ENCODE measurements around the gene SPATA3. TPM values are rescaled to one million over a fixed set of nuclear protein-coding genes. Genes with fewer than 3 reads are reported as not detected.
A peak's percentile ranks its signal among the peaks of the same experiment; 100 is the strongest.

Gene SPATA3
- not detected in 2 replicates for total RNA-seq (2014; rRNA removed; shearing (Covaris generic); ENCODE audit: low replicate concordance)

- DNase-seq, result no peak
- H3K9me3 ChIP-seq, result no peaks in the 10 kb centered on the region; the same call in 1 of the 2 replicates
- H3K4me3 ChIP-seq, result no peak within 1 kb of the TSS
- H3K27me3 ChIP-seq, result no peaks in the 10 kb centered on the region
- no peaks in the 10 kb centered on the region for H3K36me3 ChIP-seq
Observed at GRCh38 chr2:230995821-230996220, at the start of gene SPATA3. SPATA3 (plus strand) TSS chr2:230996121; CDS start chr2:230996234, 113 bp downstream.

DNA sequence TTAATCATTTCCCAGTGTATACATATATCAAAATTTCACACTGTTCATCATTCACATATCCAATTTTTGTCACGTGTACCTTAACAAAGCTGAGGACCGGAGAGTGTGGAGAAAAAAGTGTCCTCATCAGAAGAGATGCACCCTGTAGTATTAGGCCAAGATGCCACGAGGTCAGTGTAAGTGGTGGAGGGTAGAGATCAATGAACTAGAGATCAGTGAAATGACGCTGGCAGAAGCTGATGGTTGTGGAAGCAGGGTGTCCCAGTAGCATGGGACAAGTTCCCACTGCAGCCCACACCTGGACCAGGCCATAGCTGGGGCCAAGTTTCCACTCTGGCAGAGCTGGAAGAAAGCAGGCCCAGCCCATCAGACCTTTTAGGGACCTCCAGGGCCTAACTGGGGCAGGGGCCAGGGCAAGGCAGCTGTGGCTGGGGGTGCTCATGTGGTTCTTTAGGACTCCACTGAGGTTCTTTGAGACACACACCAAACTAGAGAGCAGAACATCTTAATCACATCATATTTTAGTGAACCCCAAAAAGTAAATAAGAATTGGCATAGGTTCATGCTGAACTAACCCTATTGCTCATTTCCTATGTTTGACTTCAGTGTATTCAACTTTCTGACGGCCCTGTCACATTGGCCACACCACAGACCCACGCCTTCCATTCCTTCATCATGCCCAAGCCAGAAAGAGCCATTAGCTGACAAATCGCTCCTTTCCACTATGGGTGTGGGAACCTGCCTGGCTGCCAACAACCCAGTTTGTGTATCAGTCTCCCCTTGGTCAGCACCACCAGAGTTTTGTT, 49.3 kb upstream of the SPATA3 start:
- no peaks in the 10 kb centered on the region for H3K27me3 ChIP-seq
- no peaks in the 10 kb centered on the region for H3K36me3 ChIP-seq
- DNase-seq, result no peak
- H3K9me3 ChIP-seq, result no peaks in the 10 kb centered on the region
- H3K4me3 ChIP-seq, result no peak overlapping the region

DNA sequence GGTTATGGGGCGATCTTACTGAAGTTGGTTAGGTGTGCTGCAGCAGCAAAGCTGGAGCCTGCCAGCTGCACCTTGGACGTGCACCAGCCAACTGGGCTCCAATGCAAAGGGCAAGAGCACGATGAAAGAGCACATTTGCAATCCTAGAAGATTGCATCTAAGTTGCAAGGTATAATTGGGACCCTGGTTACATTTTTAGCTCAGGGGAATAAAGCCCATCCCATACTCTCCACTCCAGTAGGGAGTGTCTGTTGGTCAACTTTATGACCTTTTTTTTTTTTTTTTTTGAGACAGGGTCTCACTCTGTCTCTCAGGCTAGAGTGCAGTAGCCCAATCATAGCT, 48.7 kb upstream of the SPATA3 start:
- H3K27me3 ChIP-seq, result no peaks in the 10 kb centered on the region
- H3K9me3 ChIP-seq, result no peaks in the 10 kb centered on the region
- H3K36me3 ChIP-seq, result no peaks in the 10 kb centered on the region
- no peak overlapping the region for H3K4me3 ChIP-seq
- DNase-seq, result no peak

- Histone ChIP-seq H3K4me3 (no peak overlapping the region), H3K36me3 (no peaks in the 10 kb centered on the region), H3K27me3 (no peaks in the 10 kb centered on the region), H3K9me3 (no peaks in the 10 kb centered on the region)
- no peak for DNase-seq
Observed at GRCh38 chr2:230947908-230948365, 48.0 kb upstream of the SPATA3 start.

GRCh38 chr2:230949966-230950873, 45.7 kb upstream of the SPATA3 start:
- Histone ChIP-seq H3K36me3 (no peaks in the 10 kb centered on the region), H3K27me3 (no peaks in the 10 kb centered on the region), H3K4me3 (no peak overlapping the region), H3K9me3 (no peaks in the 10 kb centered on the region)
- no peak for DNase-seq

- H3K36me3 ChIP-seq, result no peaks in the 10 kb centered on the region
- no peaks in the 10 kb centered on the region for H3K9me3 ChIP-seq
- no peak for DNase-seq
- H3K27me3 ChIP-seq, result no peaks in the 10 kb centered on the region
- no peak overlapping the region for H3K4me3 ChIP-seq
Observed at GRCh38 chr2:230950874-230951339, 45.0 kb upstream of the SPATA3 start.

DNA sequence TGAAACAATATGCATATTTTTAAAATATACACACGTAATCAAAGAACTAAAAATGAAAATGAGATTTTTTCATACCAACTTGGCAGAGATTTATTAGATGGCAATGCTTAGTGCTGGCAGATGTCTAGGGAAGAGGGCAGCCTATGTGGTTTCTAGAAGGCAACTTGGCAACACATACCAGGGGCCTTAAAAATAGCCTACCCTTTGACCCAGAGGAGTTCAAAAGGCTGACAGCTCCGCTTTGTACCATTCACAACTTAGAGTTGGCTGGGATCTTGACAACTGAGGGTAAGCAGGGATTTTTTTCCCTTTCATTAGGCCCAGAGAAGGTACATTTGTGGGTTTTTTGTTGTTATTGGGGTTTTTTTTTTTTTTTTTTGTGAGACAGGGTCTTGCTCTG, 44.5 kb upstream of the SPATA3 start:
- no peaks in the 10 kb centered on the region for H3K36me3 ChIP-seq
- H3K4me3 ChIP-seq, result no peak overlapping the region
- DNase-seq, result no peak
- no peaks in the 10 kb centered on the region for H3K27me3 ChIP-seq
- no peaks in the 10 kb centered on the region for H3K9me3 ChIP-seq

- no peak for DNase-seq
- peaks cover 5% of the 10 kb centered on the region for H3K27me3 ChIP-seq
- H3K9me3 ChIP-seq, result no peaks in the 10 kb centered on the region
- no peak overlapping the region for H3K4me3 ChIP-seq
- no peaks in the 10 kb centered on the region for H3K36me3 ChIP-seq
Observed at GRCh38 chr2:230952226-230952956, 43.5 kb upstream of the SPATA3 start.

DNA sequence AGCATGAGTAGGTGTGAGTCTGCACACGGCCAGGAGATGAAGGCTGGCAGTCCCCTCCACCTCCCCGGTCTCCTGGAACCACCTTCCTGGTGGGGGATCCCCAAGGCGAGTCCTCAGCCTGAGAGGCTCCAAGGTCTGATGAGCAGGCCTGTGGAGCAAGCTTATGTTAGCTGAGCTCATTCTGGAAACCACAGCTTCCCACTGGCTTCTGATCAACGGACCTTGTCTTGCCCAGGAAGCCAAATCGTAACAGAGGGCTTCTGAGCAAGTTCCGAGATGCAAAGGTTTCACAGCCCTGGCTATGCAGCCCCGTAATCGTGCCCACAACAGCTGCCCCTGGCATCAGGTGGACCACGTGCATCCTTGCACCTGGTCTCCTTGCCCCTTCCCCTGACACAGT, 42.1 kb upstream of the SPATA3 start:
- no peak for DNase-seq
- Histone ChIP-seq H3K36me3 (no peaks in the 10 kb centered on the region), H3K27me3 (peaks cover 5% of the 10 kb centered on the region), H3K4me3 (no peak overlapping the region), H3K9me3 (no peaks in the 10 kb centered on the region)

- H3K9me3 ChIP-seq, result no peaks in the 10 kb centered on the region
- no peaks in the 10 kb centered on the region for H3K36me3 ChIP-seq
- no peak for DNase-seq
- peaks cover 5% of the 10 kb centered on the region for H3K27me3 ChIP-seq
- no peak overlapping the region for H3K4me3 ChIP-seq
Observed at GRCh38 chr2:230954746-230955145, 41.2 kb upstream of the SPATA3 start.

- DNase-seq, result no peak
Observed at GRCh38 chr2:230955163-230955737, 40.7 kb upstream of the SPATA3 start.

DNA sequence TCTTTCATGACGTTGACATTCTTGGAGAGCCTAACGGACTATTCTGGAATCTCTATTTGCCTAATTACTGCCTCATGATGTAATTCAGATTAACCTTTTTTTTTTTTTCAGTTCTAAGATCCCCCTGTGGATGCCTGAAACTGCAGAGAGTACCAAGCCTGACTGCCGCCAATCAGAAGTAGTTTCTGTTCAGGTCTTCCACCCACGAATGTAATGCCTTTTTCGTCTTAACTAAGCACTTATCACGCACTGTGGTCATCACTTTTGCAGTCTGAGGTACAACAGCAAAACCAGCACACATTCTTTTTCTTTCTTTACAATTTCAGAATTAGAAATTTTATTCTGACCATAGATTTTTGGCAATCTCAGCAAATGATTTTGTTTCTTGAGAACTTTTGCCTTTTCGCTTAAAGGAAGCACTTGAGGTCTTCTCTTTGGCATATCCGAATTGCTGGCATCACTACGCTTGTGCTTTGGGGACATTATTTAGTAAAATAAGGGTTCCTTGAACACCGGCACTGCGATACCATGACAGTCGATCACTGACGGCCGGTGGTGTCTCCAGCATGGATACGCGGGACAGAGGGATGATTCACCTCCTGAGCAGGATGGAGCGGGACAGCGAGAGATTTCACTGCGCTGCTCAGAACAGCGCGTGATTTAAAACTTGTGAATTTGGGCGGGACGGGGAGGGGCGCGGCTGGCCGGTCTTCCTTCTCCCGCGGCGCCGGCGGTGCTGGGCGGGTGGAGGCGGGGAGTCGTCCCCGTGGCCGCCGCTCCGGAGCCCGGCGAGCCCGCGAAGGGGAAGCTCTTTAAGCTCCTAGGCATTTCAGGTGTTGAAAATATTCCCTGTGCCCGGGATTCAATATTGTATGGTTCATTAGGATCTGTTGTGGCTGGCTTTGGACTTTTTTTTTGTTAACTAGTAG, 38.8 kb upstream of the SPATA3 start:
- Histone ChIP-seq H3K4me3 (peak overlapping the region; percentile 45), H3K27me3 (peaks cover 5% of the 10 kb centered on the region), H3K36me3 (no peaks in the 10 kb centered on the region), H3K9me3 (no peaks in the 10 kb centered on the region)
- DNase-seq, result peak; percentile 81

More at GRCh38 chr2:230955163-230955737, 40.7 kb upstream of the SPATA3 start:
- Histone ChIP-seq H3K4me3 (no peak overlapping the region), H3K36me3 (no peaks in the 10 kb centered on the region), H3K9me3 (no peaks in the 10 kb centered on the region), H3K27me3 (peaks cover 5% of the 10 kb centered on the region)

DNA sequence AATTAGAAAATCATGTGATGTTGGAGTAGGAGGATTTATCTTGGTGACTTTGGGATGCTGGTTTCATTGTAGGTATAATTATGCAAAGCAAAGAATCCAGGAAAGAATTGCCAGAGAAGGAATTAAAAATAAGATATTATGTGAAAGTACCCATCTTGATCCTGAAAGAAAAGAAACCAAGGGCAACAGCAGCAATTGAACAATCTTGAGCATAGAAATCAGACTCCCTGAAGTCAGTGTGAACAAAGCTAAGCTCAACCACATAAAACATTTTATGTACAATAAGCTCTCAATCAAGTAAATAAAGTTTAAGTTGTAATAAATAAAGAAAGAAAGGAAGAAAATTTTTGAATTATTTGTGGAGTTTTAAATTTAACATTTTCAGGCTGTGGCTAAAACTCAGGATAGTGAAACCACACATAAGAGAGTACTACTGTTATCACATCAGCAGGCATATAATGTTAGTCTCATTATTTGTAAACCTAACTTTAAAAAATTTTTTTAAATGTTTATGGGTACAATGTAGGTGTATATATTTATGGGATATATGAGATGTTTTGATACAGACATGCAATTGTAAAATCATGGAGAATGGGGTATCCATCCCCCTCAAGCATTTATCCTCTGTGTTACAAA, 38.0 kb upstream of the SPATA3 start:
- DNase-seq, result no peak
- Histone ChIP-seq H3K4me3 (peak overlapping the region; percentile 45), H3K9me3 (no peaks in the 10 kb centered on the region), H3K27me3 (peaks cover 5% of the 10 kb centered on the region), H3K36me3 (no peaks in the 10 kb centered on the region)

DNA sequence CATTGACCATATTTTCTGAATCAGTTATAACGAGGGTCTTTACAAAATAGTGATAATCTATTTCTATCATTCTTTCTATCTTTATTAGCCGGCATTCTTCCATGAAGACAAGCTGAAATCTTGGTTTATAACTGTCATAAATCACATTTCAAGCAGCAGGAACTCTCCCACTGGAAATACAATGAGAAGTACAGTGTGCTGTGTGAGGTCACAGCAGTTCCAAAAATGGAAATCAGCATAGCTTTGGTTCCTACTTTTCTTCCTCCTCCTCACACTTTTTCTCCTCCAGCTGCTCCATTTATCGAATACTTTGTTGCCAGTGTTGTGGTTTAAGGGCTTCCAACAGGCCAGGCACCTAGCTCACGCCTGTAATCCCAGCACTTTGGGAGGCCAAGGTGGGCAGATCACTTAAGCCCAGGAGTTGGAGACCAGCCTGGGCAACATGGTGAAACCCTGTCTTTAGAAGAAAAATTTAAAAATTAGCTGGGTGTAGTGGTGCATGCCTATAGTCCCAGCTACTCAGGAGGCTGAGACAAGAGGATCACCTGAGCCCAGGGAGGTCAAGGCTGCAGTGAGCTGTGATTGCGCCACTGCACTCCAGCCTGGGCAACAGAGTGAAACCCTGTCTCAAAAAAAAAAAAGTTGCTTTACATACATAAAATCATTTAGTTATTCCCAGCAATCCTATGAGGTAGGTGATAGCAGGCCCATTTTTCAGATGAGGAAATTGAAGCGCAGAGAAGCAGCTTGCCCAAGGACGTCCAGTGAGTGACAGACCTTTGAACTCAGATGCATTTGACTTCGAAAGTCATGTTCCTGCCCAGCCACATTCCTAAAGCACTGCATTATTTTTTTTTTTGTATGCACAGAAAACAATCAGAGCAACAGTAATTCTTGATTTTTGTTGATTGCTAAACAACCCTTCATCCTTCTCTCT, 36.8 kb upstream of the SPATA3 start:
- no peak for DNase-seq
- H3K27me3 ChIP-seq, result peaks cover 5% of the 10 kb centered on the region

More for the DNA sequence above, 36.8 kb upstream of the SPATA3 start:
- Histone ChIP-seq H3K9me3 (no peaks in the 10 kb centered on the region), H3K36me3 (no peaks in the 10 kb centered on the region), H3K4me3 (no peak overlapping the region)
